Cardiac septum (tissue), 1 donor: ENCODE measurements around the gene ABCA8. TPM values are rescaled to one million over a fixed set of nuclear protein-coding genes. Genes with fewer than 3 reads are reported as not detected.
"Not testable (repeated sequence)": the region's sequence is repeated elsewhere in the genome, so short reads cannot be mapped to it uniquely, and the experiment has no call there.

Experiments used
- DNase-seq: peaks from one replicate; pipeline ENCODE4 v3.0.0-alpha.2; 2020; ENCODE audit warnings: low spot score
- intact Hi-C: fragments of 100-400 bp; cut with DNase I; formaldehyde crosslinking; loops from one replicate; pipeline ENCODE4 v1.14.0; 2022
- total RNA-seq: library from RNA; stranded (reverse); fragmentation: NEBNext Ultra II Directional; extraction: Animal tissue kit (Norgen Biotek cat#: 25700); gene quantifications from one replicate; pipeline ENCODE4 v1.2.1, GENCODE V29; 2021
- donor health status: DM: no; HTN: no; CAD: no.

The ABCA8 gene
- total RNA-seq, 1 donor from 2014 or later: 25.4 TPM

GRCh38 chr17:68943812-68944182 lies 11.4 kb downstream of the ABCA8 start:
- intact Hi-C loops: not testable (repeated sequence)

DNA sequence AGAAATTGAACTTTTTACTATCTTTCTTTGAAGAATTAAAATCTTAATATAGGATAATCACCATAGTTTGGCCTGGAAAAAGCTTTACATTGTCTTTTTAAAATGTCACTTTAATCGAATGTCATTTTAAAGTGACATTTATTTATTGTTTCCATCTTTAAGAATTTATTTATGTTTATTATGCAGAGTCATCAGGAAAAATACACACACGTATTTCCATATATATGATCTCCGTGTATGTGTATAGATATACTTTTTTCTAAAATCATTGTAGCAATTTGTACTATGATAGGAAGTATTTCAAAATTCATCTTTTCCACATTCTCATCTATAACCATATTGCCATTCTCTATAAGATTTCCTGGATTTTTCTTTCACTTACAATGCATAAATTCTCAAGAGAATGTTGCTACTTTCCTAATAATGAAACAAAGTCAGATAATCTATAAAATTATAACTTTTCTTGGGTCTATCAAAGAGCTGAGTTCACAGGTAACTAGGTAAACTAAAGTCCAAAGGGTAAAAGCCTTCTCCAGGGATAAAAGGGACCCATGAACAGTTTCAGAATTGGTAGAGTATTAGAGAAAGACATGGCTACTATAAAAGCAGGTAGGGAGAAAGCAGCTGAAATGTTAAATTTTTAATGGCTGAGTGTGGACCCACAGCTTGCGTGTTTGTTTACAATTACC lies 11.9 kb downstream of the ABCA8 start:
- no peak for DNase-seq
- intact Hi-C loops: no loop called here

More at GRCh38 chr17:68943812-68944182, 11.4 kb downstream of the ABCA8 start:
- not testable (repeated sequence) for DNase-seq

- no peak for DNase-seq
- intact Hi-C loops: no loop called here
Measured at GRCh38 chr17:68942389-68942788, 12.8 kb downstream of the ABCA8 start.

DNA sequence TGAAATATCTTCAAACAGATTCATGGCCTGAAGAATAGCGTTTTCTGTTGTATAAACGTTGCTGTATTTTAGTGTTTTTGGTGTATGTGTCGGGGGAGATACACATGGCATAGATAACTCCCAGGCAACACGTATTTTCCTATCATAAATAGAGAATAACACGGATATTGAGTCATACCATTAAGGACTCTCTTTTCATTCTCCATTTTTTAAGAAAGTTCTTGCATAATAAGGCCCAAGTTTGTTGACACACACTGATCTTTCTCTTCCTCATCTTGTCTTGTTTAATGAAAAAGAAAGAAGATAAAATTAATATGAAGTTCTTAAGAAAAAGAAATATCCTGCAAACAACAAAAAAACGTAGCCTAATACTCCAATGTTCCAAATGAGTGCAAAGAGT lies 13.4 kb downstream of the ABCA8 start:
- intact Hi-C loops: no loop called here
- no peak for DNase-seq

- intact Hi-C loops: no loop called here
- DNase-seq: no peak
Measured at GRCh38 chr17:68939195-68939594, 16.0 kb downstream of the ABCA8 start.

- no peak for DNase-seq
- intact Hi-C loops: no loop called here
Measured at GRCh38 chr17:68937890-68938514, 17.2 kb downstream of the ABCA8 start.

GRCh38 chr17:68927516-68927915 lies 27.7 kb downstream of the ABCA8 start:
- intact Hi-C loops: no loop called here
- DNase-seq: no peak

- intact Hi-C loops: no loop called here
- DNase-seq: no peak
Measured at GRCh38 chr17:68924793-68925720, 30.1 kb downstream of the ABCA8 start.

- DNase-seq: no peak
- intact Hi-C loops: no loop called here
Measured at GRCh38 chr17:68910789-68911431, 44.3 kb downstream of the ABCA8 start.

DNA sequence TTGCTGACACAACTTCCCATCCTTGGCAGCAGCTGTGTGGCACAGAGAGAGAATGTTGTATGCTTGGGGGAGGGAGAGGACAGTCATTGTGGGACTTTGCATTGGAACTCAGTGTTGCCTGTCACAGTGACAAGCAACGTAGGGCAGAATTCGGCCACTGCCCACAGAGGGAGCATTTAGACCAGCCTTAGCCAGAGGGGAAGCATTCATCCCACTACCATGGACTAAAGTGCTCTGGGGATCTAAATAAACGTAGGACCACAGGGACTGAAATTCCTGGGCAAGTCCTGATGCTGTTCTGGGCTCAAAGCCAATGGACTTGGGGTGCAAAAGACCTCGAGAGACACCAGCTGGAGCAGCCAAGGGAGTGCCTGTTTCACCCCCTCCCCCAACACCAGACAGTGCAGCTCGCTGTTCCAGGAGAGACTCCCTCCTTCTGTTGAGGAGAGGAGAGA lies 44.9 kb downstream of the ABCA8 start:
- intact Hi-C loops: no loop called here
- no peak for DNase-seq

GRCh38 chr17:68909066-68909465 lies 46.1 kb downstream of the ABCA8 start:
- intact Hi-C loops: loop anchor here (5.0 to 10.0 kb wide), 2 partner anchors 104 to 132 kb away; no protein-coding TSS in a partner anchor
- DNase-seq: no peak

GRCh38 chr17:68908045-68908444 lies 47.1 kb downstream of the ABCA8 start:
- intact Hi-C loops: loop anchor here (5.0 to 10.0 kb wide), 2 partner anchors 103 to 131 kb away; no protein-coding TSS in a partner anchor
- no peak for DNase-seq

DNA sequence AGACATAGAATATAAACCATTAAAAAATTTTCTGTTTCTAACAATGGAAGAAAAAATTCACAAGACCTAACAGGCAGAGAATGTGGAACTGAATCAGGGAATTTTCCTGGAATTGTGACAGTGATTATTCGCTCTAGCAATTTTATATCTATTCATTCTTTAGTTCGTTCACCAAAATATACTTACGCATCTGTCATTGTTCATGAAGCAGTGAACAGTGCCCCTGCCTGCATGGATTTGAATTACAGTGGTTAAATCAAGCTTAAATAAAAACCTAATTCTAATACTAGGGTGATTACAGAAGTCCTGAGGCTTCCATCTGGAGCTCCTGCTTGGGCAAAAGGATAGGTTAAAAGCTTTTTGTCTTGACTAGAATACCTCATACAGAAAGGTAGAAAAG lies 48.6 kb downstream of the ABCA8 start:
- intact Hi-C loops: loop anchor here (5.0 to 10.0 kb wide), 2 partner anchors 102 to 129 kb away; no protein-coding TSS in a partner anchor
- no peak for DNase-seq

DNA sequence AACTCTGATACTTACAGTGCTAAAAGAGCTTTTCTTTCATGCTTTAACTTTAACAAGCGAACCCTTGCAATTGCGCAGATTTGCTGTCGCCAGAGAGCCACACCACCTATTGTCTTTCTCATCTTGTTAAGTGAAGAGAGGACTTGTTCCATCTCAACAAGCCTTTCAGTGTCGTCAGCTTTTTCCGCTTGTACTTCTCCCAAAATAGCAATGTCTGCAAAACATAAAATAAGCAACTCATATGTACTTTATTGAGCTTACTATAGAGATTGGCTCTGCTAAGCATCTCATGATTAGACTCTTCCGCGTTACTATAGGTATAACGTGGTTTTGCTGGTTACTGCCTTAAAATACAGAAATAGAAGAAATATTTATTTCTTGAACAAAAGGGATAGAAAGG lies 51.9 kb downstream of the ABCA8 start:
- intact Hi-C loops: loop anchor here (10.0 kb wide), 1 partner anchor 98 kb away; no protein-coding TSS in a partner anchor
- DNase-seq: no peak

DNA sequence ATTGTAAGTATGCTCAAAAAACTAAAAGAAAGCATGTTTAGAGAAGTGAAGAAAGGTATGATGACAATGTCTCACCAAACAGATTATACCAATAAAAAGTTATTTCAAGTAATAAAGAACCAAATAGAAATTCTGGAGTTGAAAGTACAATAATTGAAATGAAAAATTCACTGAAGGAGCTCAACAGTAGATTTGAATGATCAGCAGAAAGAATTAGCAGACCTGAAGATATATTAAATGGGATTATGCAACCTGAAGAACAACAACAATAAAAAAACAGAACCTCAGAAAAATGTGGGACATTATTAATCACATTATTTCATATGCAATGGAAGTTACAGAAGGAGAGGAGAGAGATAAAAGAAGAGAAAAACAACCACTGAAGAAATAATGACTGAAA lies 57.6 kb downstream of the ABCA8 start:
- intact Hi-C loops: no loop called here
- no peak for DNase-seq

DNA sequence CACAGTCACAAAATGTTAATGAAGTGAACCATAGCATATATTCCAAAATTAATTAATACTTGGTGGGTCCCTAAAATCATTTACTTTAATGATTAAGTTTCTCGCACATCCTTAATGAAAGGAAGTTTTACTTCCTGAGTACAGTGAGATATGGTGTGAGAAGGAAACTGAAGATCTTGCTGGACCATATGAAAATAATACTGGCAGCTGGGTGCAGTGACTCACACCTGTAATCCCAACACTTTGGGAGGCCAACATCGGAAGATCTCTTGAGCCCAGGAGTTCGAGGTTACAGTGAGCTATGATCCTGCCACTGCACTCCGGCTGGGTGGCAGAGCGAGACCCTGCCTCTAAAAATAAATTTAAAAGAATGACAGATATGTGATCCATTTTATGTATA lies 62.5 kb downstream of the ABCA8 start:
- intact Hi-C loops: no loop called here
- DNase-seq: no peak

- intact Hi-C loops: no loop called here
- no peak for DNase-seq
Measured at GRCh38 chr17:68892193-68892592, 63.0 kb downstream of the ABCA8 start.

DNA sequence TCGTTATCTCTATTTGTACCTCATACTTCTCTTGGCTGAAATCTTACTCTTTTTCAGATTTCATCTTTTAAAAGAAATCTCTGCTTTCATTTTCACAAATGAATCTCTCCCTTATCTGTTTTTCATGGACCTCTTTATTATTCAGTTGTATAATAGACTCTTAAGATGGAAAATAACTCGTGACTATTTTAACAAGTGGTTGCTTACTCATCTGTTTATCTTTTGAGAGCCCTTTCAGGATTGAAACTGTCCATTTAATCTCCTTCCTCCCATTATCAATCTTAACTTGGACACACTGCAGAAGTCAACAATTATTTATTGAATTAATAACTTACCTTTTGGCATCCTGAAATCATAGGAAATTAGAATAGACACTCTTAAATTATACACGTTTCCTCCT lies 68.8 kb downstream of the ABCA8 start:
- intact Hi-C loops: no loop called here
- DNase-seq: no peak

GRCh38 chr17:68884888-68885287 lies 70.3 kb downstream of the ABCA8 start:
- DNase-seq: no peak
- intact Hi-C loops: no loop called here
